T follicular helper cell (primary cell): ENCODE data around the gene WDR27.

Experiments used
- DNase-seq: peaks from one replicate; pipeline ENCODE4 v3.0.0-alpha.2; 2020; ENCODE audit warnings: low read depth

WDR27 gene

DNA sequence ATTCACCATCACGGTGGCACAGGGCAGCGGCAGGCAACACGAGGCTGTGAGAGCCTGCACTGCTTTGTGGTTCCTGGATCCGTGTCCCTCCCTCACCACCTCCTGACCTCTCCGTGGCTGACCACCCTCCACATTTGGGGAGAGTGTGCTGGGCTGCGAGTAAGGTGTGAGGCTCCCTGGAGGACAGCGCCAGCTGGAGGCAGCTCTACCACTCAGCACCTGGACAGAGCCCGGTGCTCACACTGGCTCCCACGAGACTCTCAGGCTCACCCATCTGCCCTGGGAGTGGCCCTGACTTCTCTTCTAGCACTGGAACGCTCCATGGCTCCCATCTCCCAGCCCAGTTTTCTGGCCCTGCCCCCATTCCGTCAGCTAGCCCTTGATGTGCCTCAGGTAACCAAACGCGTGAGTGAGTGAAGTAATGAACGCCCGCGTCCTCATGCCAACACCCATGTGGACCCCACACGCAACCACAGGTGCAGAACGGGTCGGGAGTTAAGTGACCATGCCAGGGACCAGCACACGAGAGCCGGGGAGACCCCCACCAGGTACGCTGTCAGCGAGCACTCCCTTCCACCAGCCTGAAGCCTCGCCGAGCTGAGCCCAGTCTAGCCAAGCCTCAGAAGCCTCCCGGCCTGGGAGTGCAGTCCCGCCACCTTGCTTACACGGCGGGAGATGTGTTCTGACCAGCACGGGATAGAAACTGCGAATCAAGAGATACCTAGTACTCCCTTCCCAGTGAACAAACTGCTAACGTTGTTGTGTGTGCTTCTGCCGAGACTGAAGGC is 137.2 kb downstream of the WDR27 start:
- no peak for DNase-seq

DNA sequence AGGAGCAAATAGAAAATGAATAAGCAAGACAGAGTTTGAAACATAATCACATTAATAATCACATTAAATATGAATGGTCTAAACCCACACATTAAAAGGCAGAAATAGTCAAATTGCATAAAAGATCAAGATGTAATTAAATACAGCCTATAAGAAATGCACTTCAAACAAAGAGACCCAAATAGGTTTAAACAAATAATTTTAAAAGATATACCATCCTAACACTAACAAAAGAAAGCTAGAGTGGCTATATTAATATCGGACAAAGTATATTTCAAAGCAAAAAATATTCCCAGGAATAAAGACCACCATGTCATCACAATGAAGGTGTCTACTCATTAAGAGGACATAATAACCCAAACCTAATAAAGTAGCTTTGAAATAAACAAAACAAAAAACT is 140.2 kb downstream of the WDR27 start:
- DNase-seq = no peak

DNA sequence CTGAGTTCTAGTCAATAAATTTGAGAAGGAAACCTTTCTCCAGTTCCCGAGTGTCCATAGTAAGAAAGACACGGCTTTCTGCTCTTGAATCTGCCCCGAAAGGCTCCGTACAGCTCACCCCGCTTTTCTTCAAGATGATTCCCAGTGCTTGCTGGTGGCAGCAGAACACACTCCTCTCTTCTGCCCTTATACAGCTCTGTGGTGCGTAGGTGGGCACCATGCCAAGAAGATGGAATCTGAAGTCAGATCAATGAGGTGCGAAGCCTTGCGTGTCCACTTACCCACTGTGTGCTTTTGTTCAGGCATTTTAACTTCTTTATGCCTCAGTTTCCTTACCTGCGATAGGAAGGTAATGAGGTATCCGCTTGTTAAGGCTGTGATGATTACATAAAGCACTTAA is 142.2 kb downstream of the WDR27 start:
- no peak for DNase-seq

DNA sequence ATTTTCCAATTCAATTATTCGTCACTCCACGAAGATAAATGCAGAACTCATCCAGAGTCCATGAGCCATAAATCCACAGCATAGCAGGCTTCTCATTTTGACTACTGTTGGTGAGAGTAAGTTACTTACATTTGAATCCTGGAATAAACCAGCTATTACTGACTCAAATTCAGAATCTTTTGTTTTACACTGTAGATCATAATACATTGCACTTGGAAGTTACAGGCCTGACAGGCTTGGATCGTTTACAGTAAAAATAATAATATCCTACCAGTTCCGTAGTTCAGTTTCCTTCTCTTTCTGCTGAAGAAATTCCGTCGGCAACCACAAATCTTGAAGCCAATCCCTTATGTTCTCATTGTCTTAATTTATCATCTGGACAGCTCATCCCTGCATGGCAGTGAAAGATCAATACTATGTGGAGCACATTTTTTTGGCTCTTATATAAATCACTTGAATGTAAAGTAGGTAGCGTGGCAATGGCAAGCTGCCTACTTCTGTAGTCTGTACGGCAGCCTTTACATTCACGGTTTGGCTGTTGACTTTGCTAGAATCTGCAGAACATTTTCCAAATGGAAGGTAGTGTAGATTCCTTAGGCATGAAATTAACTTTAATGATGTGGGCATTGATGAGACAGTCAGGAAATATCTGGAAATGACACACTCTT is 142.9 kb downstream of the WDR27 start:
- DNase-seq = no peak

DNA sequence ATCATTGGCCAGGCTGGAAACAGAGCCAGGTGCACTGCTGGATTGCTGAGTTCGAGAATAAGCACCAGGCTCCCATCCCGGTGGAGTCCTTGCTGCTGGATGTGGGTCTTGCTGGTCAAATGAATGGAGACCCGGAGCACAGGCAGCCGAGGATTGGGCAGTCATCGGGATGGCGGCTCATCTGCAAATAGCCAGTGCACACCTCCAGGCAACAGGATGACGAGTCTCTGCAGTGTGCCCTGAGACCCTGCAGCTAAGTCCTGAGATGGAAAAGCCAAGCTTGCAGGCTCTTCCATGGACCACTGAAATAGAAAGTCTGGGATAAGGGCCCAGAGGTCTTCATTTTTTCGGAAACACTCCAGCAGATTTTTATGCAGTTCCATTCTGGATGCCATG is 143.5 kb downstream of the WDR27 start:
- no peak for DNase-seq

DNA sequence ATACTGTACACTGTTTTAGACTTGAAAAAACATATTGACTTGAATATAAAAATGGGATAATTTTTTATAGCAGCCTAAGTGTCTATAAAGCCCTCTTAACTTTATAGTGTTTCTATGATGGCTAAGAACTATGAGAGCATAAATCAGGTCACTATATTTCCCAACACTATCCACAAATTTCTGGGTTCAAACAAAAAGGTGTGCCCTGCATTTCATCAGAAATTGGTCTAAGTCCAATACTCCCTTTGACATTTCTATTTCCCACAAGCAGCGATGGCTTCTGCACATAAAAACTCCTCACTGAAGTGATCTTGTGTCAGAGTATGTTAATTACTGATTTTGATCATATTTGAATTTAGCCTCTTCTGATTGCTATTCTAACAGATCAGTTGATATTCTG is 143.9 kb downstream of the WDR27 start:
- no peak for DNase-seq

DNA sequence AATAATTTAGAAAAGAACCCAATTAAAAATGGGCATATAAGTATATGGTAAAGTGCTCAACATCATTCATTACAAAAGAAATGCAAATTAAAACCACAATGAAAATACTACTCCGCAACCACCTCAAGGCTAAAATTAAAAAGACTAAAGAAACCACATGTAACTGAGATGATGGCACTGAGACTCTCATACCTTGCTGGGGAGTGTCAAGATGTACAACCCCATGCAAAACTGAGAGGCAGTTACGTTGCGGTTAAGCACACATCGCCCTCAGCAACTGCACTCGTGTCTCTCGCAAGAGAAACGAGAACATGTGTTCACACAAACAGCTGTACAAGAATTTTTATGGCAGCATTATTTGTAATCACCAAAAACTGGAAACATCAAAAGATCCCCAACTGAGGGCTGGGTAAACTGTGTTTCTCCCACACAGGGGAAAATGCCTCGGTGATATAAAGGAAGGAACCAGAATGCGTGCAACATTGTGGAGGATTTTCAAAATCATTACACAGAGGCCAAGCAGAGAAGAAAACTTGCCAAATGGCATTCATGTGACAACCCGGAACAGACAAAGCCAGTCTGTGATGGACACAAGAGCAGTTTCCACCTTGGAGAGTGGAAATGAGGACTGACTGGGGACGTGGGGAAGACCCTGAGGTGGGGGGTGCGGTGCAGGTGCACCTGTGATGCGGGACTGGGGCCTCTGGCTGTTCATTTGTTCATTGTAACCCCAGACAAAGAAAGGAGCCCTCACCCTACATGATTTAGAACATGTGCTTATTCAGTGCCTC is 144.9 kb downstream of the WDR27 start:
- DNase-seq = no peak

DNA sequence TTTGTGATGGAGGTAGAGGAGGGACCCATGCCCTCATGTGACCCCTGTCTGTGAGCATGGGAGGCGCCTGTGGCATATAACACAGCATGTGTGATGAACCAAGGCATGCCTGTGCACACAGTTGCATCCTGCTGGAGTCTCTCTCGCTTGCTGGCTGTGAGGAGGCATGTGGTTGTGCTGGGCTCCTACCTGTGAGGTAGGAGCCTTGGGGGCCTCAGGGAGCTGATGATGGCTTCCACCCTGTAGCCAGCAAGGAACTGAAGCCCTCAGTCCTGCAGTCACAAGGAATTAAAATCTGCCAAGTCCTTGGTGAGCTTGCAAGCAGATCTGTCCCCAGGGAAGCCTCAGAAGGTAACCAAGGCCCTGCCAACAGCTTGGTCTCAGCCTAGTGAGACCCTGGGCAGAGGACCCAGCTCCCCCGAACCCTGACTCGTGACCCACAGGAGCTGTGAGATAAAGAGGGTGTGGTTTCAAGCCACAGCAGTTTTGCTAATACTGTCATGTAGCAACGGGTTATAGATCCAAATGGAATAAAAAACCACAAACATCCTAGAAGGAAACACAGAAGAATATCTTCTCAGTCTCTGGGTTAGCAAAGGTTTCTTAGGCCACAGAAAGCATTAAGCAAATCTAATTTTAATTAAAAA is 145.7 kb downstream of the WDR27 start:
- DNase-seq = no peak

DNA sequence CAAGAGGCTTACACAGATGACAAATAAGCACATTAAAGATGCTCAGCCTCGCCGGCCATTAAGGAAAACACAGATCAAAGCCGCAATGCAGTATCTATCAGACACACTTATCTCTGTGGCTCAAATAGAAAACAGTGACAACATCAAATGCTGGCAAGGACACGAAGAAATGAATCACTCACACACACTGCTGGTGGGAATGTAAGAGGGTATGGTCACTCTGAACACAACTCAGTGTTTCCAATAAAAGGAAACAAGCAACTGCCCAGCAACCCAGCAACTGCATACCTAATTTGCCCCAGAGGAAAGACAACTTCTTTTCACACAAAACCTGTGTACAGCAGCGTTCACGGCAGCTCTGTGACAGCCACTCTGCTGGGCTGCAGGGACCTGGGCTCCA is 155.8 kb downstream of the WDR27 start:
- no peak for DNase-seq

DNA sequence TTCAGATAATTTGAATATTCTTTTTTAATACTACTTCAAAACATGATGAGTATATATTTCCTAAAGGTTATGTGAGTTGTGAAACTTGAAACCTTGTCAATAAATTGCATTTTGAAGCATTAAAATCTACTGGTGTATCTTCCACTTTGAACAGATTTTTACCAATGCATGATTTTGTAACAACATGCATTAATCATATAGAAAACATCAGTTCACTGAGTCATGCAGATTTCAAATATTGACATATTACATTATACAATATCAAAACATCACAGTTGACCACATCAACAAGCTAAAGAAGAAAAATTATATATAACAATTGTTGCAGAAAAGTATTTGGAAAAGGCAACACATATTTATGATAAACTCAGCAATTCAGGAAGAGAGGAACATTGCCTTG is 158.1 kb downstream of the WDR27 start:
- no peak for DNase-seq

DNA sequence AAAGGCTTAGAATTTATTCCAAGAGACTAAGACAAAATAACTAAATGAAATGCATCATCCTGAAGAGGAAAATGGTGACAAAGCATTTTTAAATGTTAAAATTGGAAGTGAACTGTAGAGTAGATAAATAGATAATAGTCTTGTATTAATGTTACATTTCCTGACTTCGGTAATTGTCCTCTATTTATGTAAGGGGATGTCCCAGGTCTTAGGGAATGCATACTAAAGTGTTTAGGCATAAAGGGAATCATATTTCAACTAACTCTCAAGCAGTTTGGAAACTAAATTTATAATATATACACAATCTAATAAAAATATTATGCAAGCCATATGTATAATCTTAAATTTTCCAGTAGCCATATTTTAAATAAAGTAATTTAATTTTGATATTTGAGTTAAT is 159.3 kb downstream of the WDR27 start:
- no peak for DNase-seq

DNA sequence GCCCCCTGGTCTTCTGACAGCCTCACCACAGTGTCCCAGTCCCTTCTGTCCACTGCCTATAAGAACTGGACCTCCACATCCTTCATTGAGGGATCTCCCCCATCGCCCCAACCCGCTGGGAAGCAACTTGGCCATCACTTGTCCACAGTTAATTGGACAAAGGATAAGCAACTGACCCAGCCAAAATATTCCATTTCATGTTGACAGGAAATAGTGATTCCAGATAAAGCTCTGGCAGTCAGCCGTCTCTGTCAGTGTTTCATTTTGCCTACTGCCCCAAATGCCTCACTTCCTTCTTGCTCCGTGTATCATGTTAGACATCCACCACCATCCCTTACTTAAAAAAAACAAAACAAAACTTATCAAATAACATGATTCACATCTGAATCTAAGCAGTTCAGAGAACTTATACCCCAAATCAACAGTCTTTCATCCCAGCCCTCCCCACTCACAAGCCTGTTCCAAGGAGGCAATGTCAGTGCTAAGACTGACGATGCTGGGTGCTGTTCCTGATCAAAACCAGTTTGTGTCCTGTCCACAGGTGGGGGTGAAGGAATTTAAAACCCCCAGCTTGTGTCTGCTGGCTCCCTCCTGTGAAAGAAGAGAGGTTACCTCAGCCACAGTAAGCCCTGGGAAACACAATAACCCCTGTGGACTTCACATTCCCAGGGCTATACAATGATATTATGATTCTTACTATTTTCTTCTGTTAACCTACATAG is 162.5 kb downstream of the WDR27 start:
- DNase-seq = no peak

DNA sequence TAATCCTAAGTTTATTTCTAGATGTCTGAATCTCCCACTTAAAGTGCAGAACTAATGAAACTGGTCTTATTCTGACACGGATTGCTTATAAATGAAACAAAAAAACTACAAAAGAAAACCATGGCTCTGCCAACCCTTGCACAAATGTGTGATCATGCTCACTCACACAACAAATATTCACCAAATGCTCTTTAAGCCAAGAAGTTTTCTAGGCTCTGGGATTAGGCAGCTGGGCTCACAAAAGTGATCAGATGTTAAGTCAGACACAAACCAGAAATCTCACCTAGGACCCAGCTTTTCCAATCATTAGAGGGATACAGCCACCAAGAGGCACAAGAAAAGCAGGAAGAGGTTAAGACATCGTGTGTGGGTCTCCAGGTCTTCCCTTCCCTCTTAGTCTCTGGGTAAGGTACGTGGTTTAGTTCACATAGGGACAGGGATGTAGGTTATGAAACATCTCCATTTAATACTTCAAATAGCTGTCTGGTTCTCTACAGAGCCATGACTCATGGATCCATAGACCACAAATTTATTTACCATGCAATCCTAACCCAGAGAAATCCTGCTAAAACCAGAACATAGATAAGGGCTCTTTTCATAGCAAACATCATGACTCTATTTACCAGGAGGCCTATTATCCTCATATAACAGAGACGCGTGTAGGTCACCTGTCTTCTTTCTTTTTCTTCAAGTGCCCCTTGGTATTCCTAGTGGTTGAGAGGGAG is 165.2 kb downstream of the WDR27 start:
- DNase-seq = no peak

DNA sequence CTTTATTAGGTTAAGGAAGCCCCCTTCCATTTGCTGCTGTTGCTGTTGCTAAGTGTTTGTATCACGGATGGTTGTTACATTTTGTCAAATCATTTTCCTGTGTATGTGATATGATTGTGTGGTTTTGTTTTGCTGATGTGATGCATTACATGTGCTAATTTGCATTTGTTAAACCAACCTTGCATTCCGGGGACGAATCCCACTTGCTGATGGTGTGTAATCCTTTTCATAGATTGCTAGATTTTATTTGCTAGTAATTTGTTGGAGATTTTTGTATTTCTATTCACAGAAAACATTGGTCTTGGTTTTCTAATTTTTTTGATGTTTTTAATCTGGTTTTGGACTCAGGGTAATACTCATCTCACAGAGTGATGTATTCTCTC is 167.8 kb downstream of the WDR27 start:
- no peak for DNase-seq

DNA sequence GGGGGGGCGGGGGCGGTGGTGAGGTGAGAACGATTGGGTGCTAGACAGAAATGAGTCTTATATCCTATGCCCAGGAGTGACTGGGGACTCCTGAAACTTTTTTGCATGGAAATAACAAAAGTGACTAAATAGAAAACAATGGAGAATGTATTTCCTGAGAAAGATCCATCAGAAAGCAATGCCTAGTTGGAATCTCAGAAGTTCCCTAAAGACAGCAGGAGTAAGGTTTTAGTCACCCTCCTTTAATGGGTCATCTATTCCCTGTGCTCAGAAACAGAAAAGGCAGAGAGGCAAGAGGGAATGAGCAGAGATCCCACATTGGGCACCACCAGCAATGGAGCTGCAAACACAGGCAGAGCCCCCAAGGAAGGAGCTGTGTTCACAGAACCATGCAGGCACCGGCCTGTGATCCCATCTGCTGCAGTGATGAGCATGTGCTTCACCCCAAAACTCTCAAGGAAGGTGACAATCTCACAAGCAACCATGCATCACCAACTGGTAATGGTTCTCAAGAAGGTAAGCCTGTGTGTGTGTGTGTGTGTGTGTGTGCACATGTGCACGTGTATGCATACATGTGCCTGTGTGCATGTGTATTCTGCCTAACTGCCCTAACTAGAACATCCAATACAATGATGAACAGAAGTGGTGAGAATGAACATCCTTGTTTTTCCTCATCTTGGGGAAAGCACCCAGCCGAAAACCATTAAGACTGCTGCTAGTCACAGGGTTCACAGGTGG is 168.4 kb downstream of the WDR27 start:
- DNase-seq = no peak

DNA sequence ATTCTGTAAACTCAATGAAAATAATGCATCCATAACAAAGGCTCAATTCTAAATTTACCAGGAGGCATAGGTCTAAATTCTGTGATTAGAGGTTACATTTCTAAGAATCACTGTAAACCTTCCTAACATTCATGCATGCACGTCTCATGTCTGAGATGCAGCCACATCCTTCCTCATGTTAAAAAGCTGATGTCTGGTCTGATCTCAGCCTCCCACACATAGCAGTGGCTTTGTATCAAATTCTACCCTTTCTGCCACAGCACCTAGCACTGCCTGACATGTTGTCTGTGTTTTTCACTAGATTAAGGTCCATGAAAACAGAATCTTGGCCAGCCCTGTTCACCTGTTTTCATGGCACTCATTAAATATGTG is 171.1 kb downstream of the WDR27 start:
- no peak for DNase-seq

DNA sequence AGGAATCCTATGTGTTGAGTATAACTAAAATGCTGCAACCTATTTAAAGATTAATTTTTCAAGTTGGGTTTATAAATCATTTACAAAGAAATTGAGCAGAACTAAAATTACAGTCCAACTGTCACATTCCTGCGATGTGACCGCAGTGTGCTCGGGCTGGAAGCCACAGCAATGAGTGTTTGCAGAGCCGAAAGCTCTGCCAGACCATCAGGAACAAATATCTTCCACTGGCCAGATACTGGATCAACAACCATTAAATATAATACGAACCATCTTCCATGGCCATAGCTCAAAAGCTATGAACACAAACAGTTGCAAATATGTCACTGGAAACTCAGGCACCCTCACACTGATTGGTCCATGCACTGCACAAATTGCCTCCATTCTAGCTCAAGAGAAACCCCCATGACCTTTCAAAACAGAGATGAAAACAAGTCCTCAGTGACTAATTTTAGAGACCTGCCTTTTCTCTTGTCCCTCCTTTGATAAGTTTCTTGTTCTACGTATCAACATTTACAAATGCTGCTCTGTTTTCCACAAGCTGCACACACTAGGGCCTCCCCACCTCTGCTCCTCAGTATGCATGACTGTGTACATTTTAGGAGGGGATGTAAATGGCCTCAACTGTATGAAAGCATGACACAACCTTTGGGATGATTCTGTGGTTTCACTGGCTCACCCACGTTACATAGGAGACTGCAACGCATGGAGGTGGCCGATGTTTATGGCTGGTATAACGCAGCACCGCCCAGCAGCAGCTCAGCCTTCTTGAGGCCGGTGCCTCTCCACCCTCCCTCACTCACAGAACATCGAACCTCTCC is 171.7 kb downstream of the WDR27 start:
- no peak for DNase-seq

DNA sequence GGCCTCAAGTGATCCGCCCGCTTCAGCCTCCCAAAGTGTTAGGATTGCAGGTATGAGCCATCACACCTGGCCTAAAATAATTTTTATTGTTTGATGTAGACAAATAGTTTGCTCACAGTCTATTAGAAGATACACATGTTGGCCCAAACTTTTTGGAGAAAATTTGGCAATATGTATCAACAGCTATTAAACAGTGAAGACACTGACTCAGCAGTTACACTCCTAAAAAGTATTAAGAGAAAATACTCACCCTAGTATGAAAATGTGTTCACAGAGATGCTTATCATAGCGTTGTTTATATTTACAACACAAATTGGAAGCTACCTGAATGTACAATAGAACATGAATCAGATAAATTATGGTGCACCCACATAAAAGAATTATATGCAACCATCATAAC is 173.1 kb downstream of the WDR27 start:
- DNase-seq = no peak

DNA sequence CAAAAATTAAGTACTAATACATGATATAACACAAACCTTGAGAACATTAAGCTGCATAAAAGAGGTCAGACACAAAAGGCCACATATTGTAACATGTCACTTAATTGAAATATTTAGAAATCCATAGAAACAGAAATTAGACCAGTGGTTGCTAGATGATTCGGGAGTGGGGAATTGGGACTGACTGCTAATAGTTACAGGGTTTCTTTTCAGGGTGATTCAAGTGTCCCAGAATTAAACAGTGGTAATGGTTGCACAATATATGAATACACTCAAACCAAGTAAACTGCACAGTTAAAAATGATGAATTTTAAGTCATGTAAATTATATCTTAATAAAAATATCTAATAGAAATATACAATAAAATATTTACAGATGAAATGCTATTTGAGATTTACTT is 174.5 kb downstream of the WDR27 start:
- no peak for DNase-seq

DNA sequence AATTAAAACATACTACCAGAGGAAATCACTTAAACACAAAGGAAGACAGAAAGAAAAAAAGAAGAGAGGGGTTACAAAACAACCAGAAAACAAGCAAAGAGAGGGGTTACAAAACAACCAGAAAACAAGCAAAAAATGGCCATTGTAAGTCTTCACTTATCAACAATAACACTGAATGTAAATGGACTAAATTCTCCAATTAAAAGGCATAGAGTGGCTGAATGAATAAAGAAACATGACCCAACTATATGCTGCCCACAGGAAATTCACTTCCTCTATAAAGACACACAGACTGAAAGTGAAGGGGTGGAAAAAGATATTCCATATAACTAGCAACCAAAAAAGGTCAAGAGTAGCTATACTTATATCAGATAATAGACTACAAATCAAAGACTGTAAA is 180.0 kb downstream of the WDR27 start:
- no peak for DNase-seq
